Measurements from ENCODE around the gene ANKRD24.
A peak's percentile ranks its signal among the peaks of the same experiment; 100 is the strongest.
"Not testable (repeated sequence)": the region's sequence is repeated elsewhere in the genome, so short reads cannot be mapped to it uniquely, and the experiment has no call there.

The ANKRD24 gene

GRCh38 chr19:4174213-4174894 is 8.1 kb upstream of the ANKRD24 start:
- DNase-seq = no peak

GRCh38 chr19:4174895-4175668 is 7.4 kb upstream of the ANKRD24 start:
- DNase-seq = no peak

- no peak for DNase-seq
Observed at GRCh38 chr19:4175669-4175931, 6.9 kb upstream of the ANKRD24 start.

GRCh38 chr19:4177146-4177545 is 5.3 kb upstream of the ANKRD24 start:
- no peak for DNase-seq

- no peak for DNase-seq
Observed at GRCh38 chr19:4178990-4179389, 3.5 kb upstream of the ANKRD24 start.

- no peak for DNase-seq
Observed at GRCh38 chr19:4181053-4181508, 1.4 kb upstream of the ANKRD24 start.

- DNase-seq = no peak
Observed at GRCh38 chr19:4183967-4184717, 1.7 kb downstream of the ANKRD24 start.

- DNase-seq = no peak
Observed at GRCh38 chr19:4184718-4185352, 2.3 kb downstream of the ANKRD24 start.

DNA sequence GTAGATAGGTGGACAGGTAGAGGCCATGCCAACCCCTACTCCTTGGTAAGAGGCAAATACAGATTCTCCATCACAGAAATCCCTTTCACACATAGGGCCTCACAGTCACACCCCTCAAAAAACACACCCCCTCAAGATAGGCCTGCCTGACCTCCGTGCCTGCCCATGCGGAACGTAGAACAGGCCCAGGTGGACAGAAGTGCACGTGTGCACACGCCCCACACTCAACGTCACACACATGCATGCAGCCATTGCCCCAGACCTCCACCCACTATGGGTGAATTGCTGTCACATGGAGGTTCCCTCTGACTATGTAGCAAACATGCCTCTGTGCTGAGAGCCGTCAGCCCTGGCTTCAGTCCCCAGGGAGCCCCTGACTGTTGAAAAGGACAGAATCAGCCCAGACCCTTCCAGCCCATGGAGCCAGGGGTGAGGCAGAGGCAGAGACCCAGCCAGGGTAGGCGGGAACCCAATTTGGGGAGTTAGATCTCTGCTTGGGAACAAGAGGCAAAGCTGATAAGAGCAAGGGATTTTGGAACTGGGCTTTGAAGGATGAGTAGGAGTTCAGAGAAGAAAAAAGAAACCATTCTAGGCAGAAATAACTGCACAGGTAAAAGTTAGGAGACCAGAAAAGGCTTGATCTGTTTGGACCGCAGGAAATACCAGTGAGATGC is 3.1 kb downstream of the ANKRD24 start:
- DNase-seq = no peak

DNA sequence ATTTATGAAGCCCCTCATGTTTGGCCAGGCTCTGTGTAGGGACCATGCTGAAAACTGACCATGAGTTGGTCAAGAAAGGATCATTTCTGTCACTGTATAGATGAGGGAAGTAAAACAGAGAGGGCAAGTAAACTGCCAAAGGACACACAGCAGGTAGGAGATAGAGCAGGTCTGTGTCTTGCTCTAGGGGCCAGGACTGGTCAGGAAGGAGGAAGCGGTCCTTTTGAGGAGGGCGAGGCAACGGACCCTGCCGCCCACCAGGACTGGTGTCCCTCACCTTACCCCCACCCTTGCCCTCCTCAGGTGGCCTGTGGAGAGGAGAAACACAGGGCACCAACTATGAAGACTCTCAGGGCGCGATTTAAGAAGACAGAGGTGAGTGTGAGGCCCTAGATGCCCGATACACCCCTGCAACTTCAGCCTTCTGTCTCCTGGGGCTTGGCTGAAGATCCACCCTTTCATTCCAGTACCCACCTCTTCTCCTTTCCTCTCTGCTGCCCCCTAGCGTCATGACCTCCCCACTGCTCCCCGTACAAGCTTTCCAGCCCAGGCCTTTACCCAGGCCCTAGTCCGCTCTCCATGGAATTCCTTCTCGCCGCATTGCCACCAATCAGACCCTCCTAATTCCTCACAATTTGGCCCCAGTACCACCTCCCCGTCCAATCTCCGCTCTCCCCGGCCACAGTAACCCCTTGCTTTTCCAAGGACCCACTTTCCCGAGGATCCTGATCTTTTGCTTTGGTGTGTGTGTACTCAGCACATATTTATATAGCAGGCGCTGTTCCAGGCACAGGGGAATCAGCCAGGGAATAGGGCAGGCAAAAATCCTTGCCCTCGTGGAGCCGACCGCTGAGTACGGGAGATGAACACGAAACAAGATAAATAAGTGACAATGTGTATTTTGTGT is 3.9 kb downstream of the ANKRD24 start:
- DNase-seq = peak; percentile 65

GRCh38 chr19:4187313-4188122 is 5.0 kb downstream of the ANKRD24 start:
- DNase-seq = no peak

GRCh38 chr19:4189641-4190040 is 7.2 kb downstream of the ANKRD24 start:
- DNase-seq = no peak

- DNase-seq = not testable (repeated sequence)
Observed at GRCh38 chr19:4192537-4192936, 10.0 kb downstream of the ANKRD24 start.

- DNase-seq = no peak
Observed at GRCh38 chr19:4194353-4194752, 11.9 kb downstream of the ANKRD24 start.

- no peak for DNase-seq
Observed at GRCh38 chr19:4196009-4196408, 13.5 kb downstream of the ANKRD24 start.

DNA sequence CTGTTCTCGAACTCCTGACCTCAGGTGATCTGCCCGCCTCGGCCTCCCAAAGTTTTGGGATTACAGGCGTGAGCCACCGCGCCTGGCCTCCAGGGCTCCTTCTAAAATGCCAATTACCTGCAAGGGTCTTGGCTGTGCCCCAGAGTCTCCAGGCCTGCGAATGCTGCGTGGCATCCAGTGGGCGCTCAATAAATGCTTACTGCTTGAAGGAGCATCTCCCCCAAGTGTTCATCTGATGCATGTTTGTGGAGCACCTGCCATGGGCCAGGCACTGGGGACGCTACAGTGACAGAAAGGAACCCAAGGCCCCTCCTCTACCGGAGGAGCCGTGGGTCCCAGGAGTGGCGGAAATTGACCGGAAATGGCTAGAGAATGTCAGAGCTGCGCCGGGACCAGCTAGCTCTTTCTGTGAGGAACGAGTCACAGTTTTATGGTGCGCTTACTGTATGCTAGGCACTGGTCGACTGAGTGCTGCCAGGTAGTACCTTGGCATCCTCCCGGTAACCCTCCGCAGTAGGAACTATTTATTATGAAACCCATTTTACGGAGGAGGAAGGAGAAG is 14.2 kb downstream of the ANKRD24 start:
- no peak for DNase-seq

- no peak for DNase-seq
Observed at GRCh38 chr19:4197228-4197624, 14.7 kb downstream of the ANKRD24 start.

- no peak for DNase-seq
Observed at GRCh38 chr19:4197625-4198466, 15.4 kb downstream of the ANKRD24 start.

DNA sequence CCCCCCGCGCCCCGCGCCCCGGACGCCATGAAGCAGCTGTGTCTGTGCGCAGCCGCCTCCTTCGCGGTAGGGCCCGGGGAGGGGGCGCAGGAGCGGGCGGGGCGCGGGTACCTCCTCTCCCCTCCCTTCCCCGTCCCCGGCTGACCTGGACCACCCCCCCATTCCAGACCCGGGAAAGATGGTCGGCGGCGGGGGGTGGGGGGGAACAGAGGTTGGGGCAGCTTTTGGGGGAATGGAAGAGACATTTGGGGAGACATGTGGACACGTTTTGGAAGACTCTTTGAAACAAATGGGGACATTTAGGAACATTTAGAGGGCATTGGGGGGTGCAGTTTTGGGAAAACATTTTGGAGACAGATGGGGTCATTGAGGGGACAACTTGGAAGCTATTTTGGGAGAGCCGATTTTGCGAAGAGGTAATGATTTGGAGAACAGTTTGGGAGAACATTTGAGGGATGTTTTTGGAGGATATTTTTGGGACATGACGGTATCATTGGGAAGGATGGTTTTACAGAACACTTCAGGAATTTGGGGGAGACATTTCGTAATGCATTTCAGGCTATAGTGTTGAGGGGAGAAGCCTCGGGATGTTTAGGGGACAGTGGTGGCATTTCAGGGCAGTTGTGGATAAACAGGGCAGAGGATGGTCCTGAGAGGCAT is 16.1 kb downstream of the ANKRD24 start:
- no peak for DNase-seq

All from T1000 (cell line).